Activated naive CD4-positive, alpha-beta T cell treated with anti-CD3 and anti-CD28 coated beads, Interleukin-2, amount 10 ng/mL, durations not matched to agents 7 days and 5 days (primary cell): ENCODE results near the gene ALG2.
A peak's percentile ranks its signal among the peaks of the same experiment; 100 is the strongest.
"Not testable (repeated sequence)": the region's sequence is repeated elsewhere in the genome, so short reads cannot be mapped to it uniquely, and the experiment has no call there.

Experiments
- CTCF ChIA-PET: fragments of 350-600 bp; sonication (Branson Sonifier 250); formaldehyde crosslinking; loops from one replicate; lab custom pipeline; 2021; ENCODE audit warnings: antibody characterized with exemption; lab: Charles Lee
- DNase-seq: peaks from one replicate; pipeline ENCODE4 v3.0.0-alpha.2; 2020
- H3K27ac Mint-ChIP-seq: one replicate; pipeline ENCODE4 v1.8.0; 2021; ENCODE audit warnings: mild to moderate bottlenecking, moderate library complexity, mixed read lengths
- H3K27me3 Mint-ChIP-seq: one replicate; pipeline ENCODE4 v1.8.0; 2021; ENCODE audit warnings: mild to moderate bottlenecking, mixed read lengths
- H3K36me3 Mint-ChIP-seq: one replicate; pipeline ENCODE4 v1.8.0; 2021; ENCODE audit warnings: mixed read lengths
- H3K4me1 Mint-ChIP-seq: one replicate; pipeline ENCODE4 v1.8.0; 2021; ENCODE audit warnings: mixed read lengths
- H3K4me3 Mint-ChIP-seq: one replicate; pipeline ENCODE4 v1.8.0; 2021; ENCODE audit warnings: mild to moderate bottlenecking, moderate library complexity, mixed read lengths
- H3K9me3 Mint-ChIP-seq: one replicate; pipeline ENCODE4 v1.8.0; 2021; ENCODE audit warnings: mixed read lengths

Gene ALG2

GRCh38 chr9:99253134-99253533 is 31.4 kb upstream of the ALG2 start:
- no peaks in the 10 kb centered on the region for H3K36me3 Mint-ChIP-seq
- peaks cover 30% of the 10 kb centered on the region for H3K4me1 Mint-ChIP-seq
- H3K27me3 Mint-ChIP-seq = peaks cover 4% of the 10 kb centered on the region
- H3K9me3 Mint-ChIP-seq = no peaks in the 10 kb centered on the region
- CTCF ChIA-PET = interaction anchor here (1.7 kb wide), 1 partner anchor 68 kb away, joined by 7 read pairs; no protein-coding TSS in a partner anchor
- no peak overlapping the region for H3K4me3 Mint-ChIP-seq
- DNase-seq = no peak
- peak overlapping the region; percentile 81 for H3K27ac Mint-ChIP-seq

DNA sequence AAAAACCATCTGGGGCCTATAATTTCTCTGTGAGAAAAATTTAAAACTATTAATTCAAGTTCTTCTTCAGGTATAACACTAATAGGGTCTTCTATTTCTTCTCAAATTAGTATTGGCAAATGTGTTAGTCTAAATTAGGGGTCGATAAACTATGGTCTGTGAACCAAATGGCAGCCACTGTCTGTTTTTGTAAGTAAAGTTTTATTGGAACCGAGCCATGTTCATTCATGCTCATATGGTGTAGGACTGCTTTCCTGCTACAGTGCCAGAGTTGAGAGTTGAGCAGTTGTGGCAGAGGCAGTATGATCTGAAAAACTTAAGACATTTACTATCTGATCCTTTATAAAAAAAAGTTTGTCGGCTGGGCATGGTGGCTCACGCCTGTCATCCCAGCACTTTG is 29.4 kb upstream of the ALG2 start:
- Mint-ChIP-seq H3K4me1 (peaks cover 30% of the 10 kb centered on the region), H3K27me3 (no peaks in the 10 kb centered on the region), H3K9me3 (no peaks in the 10 kb centered on the region), H3K27ac (no peak overlapping the region), H3K4me3 (no peak overlapping the region), H3K36me3 (no peaks in the 10 kb centered on the region)
- DNase-seq = no peak
- CTCF ChIA-PET = no interaction called here

DNA sequence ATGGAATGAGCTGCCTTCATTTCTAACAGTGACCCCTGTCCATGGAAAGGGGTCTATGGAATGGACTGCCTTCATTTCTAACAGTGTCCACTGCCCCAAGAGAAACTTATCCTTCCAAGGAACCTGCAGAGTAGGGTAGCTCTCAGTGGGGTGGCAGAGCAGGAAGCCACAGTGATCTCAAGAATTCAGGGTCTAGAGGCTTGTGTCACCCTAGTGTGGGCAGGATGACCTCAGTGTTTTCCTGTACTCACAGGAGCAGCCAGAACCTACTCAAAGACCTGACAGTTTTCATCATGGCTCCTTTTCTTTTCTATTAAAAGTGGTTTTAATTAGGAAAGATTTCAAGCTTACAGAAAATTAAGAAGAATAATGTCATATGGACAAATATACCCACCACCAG is 27.9 kb upstream of the ALG2 start:
- Mint-ChIP-seq H3K27me3 (peaks cover 2% of the 10 kb centered on the region), H3K36me3 (no peaks in the 10 kb centered on the region), H3K4me1 (peaks cover 27% of the 10 kb centered on the region), H3K4me3 (no peak overlapping the region), H3K27ac (no peak overlapping the region), H3K9me3 (no peaks in the 10 kb centered on the region)
- DNase-seq = no peak
- CTCF ChIA-PET = no interaction called here

DNA sequence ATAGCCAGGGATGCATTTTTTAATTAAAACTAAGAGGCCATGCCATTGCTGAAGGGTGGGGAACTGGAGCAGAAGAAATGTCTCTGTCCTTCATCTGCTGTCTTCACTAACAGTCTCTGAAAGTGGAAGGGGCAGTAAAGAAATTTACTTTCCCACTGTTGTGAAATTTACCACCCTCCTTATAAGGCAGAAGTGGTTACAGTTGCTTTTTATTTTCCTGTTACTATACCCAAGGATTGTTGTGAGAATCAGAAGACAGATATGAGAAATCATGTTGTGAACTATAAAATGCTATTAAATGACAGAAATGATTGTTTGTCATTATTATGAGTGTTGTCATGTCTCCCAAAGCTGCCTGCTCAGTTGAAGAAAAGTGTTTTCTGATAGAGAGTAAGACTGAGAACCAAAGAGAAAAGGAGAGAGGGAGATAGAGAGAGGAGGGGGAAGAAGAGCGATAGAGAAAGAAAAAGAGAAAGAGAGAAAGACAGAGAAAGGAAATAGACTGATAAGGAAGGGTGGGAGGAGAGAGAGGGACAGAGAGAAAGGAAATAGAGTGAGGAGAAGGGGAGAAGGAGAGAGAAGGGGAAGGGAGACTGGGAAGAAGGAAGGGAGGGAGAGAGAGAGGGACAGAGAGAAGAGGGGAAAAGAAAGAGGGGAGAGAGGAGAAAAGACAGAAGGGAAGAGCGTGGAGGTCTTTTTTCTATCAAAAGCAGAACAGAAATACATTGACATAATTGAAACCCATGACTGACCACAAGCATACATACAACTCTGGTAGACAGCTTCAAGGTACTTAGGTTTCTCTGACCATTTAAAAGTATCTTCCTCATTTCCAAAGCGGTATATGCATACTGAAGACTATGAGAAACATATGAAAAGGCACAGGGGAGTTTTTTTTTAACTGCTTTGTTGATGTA is 22.9 kb upstream of the ALG2 start:
- no peaks in the 10 kb centered on the region for H3K9me3 Mint-ChIP-seq
- H3K36me3 Mint-ChIP-seq = peaks cover 4% of the 10 kb centered on the region
- CTCF ChIA-PET = interaction anchor here (0.8 to 1.2 kb wide), 3 partner anchors 13 to 59 kb away, joined by 3 to 6 read pairs (median 4); no protein-coding TSS in a partner anchor
- DNase-seq = no peak
- no peak overlapping the region for H3K4me3 Mint-ChIP-seq
- H3K27me3 Mint-ChIP-seq = peaks cover 4% of the 10 kb centered on the region
- H3K4me1 Mint-ChIP-seq = peaks cover 2% of the 10 kb centered on the region
- H3K27ac Mint-ChIP-seq = no peak overlapping the region

DNA sequence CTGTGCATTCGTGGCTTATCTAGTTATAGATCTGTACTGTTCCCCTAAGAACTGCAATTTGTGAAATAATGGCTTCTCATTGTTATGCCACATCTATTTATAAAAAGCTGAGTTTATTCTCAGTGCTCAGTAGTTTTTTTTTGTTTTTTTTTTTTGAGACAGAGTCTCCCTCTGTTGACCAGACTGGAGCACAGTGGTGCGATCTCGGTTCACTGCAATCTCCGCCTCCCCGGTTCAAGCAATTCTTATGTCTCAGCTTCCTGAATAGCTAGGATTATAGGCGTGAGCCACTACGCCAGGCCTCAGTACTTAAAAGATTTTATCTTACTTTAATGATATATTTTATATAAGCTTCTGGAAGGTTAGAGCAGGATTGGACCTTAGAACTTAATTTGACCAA is 19.4 kb upstream of the ALG2 start:
- no peak for DNase-seq
- H3K4me3 Mint-ChIP-seq = no peak overlapping the region
- peaks cover 3% of the 10 kb centered on the region for H3K4me1 Mint-ChIP-seq
- no peaks in the 10 kb centered on the region for H3K9me3 Mint-ChIP-seq
- H3K27me3 Mint-ChIP-seq = peaks cover 4% of the 10 kb centered on the region
- peaks cover 9% of the 10 kb centered on the region for H3K36me3 Mint-ChIP-seq
- CTCF ChIA-PET = interaction anchor here (0.8 to 1.1 kb wide), 3 partner anchors 8 to 78 kb away, joined by 3 to 9 read pairs (median 3); no protein-coding TSS in a partner anchor
- no peak overlapping the region for H3K27ac Mint-ChIP-seq

DNA sequence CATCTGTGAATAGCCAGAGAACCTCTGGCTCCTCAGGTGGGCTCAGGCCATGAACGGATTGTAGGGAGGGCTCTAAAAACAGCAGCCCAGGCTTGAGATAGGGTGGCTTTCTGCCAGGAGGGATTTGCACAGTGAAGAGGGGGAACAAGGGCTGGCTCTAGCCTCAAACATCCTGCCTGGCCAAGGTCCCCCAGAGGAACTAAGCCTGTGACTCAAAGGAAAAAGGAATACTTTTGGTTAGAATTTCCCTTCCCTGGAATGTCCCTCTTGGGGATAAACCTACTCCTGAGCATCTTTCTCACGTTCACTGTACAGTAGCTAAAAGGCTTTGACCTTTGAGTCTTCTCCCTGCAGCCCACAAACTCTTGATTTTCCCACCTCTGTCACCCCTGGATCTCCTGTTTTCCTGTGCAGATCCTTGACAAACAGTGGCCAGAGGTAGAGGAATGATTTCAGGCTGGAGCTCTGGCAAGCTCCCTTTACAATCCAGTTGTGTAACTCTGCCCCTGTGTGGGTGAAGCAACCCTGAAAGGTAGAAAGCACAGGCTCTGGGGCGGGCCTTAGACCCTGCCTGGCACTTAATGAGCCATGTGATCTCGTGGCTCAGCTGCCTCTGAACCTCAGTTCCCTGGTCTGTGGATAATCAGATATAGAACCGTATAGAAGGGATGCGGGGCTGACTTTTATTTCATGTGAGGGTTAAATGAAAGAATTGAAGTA is 17.8 kb upstream of the ALG2 start:
- Mint-ChIP-seq H3K9me3 (no peaks in the 10 kb centered on the region), H3K4me1 (peaks cover 5% of the 10 kb centered on the region), H3K36me3 (peaks cover 9% of the 10 kb centered on the region), H3K4me3 (no peak overlapping the region), H3K27me3 (peaks cover under 1% of the 10 kb centered on the region), H3K27ac (no peak overlapping the region)
- no peak for DNase-seq
- CTCF ChIA-PET = no interaction called here

GRCh38 chr9:99238331-99238730 is 16.6 kb upstream of the ALG2 start:
- no peak overlapping the region for H3K4me3 Mint-ChIP-seq
- no peak for DNase-seq
- H3K27me3 Mint-ChIP-seq = no peaks in the 10 kb centered on the region
- CTCF ChIA-PET = no interaction called here
- no peaks in the 10 kb centered on the region for H3K9me3 Mint-ChIP-seq
- no peak overlapping the region for H3K27ac Mint-ChIP-seq
- H3K4me1 Mint-ChIP-seq = peaks cover 5% of the 10 kb centered on the region
- peaks cover 10% of the 10 kb centered on the region for H3K36me3 Mint-ChIP-seq

- H3K36me3 Mint-ChIP-seq = peaks cover 13% of the 10 kb centered on the region
- CTCF ChIA-PET, H3K4me1 Mint-ChIP-seq: not testable (repeated sequence)
Measured at GRCh38 chr9:99237849-99238248, 16.1 kb upstream of the ALG2 start.

GRCh38 chr9:99237356-99237755 is 15.6 kb upstream of the ALG2 start:
- Mint-ChIP-seq H3K27me3 (no peaks in the 10 kb centered on the region), H3K27ac (no peak overlapping the region), H3K9me3 (no peaks in the 10 kb centered on the region), H3K4me1 (peaks cover 5% of the 10 kb centered on the region), H3K4me3 (no peak overlapping the region), H3K36me3 (peaks cover 13% of the 10 kb centered on the region)
- no peak for DNase-seq
- CTCF ChIA-PET = no interaction called here

More at GRCh38 chr9:99237849-99238248, 16.1 kb upstream of the ALG2 start:
- not testable (repeated sequence) for H3K4me3 Mint-ChIP-seq, H3K9me3 Mint-ChIP-seq, DNase-seq, H3K27me3 Mint-ChIP-seq
- peak overlapping the region; percentile 4 for H3K27ac Mint-ChIP-seq

DNA sequence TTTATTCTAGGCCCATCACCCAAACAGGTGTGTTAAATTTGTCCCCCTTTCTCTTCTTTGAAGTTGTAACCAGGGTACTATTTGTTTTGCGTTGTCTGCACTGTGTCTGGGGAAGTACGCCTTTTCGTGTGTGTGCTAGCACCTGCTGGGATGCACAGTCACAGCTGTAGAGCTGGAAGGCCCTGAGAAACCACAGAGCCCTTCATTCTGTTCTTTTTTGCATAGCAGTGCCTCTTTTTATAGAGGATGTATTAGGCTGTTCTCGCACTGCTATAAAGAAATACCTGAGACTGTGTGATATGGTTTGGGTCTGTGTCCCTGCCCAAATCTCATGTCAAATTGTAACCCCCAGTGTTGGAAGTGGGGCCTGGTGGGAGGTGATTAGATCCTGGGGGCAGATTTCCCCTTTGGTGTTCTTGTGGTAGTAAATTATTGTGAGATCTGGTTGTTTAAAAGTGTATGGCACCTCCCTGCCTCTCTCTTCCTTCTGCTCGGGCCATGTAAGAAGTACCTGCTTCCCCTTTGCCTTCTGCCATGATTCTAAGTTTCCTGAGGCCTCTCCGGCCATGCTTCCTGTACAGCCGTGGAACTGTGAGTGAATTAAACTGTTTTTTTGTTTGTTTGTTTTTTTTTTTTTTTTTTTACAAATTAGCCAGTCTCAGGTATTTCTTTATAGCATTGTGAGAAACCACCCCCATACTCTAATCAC is 14.3 kb upstream of the ALG2 start:
- Mint-ChIP-seq H3K27me3 (no peaks in the 10 kb centered on the region), H3K27ac (no peak overlapping the region), H3K4me1 (peaks cover 5% of the 10 kb centered on the region), H3K9me3 (no peaks in the 10 kb centered on the region), H3K4me3 (no peak overlapping the region), H3K36me3 (peaks cover 16% of the 10 kb centered on the region)
- DNase-seq = no peak
- CTCF ChIA-PET = no interaction called here

DNA sequence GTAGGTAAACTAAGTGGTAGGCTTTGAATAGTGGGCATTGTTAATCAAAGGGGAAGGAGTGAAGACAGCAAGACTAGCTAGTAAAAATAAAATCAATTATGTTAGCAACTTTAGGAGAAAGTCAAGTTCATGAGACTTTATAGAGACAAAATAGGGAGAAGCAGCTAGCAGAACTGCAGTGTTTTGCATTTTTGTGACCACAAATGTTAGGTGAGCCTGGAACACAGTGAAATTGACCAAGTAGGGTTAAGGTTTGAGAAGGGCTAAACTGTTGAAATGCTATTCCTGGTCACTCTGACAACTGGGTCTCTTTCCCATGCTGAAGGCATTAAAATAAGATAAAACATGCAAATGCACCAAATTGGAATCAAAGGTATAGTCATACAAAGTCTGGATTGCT is 13.3 kb upstream of the ALG2 start:
- no peaks in the 10 kb centered on the region for H3K9me3 Mint-ChIP-seq
- H3K27ac Mint-ChIP-seq = no peak overlapping the region
- peaks cover 5% of the 10 kb centered on the region for H3K4me1 Mint-ChIP-seq
- no peaks in the 10 kb centered on the region for H3K27me3 Mint-ChIP-seq
- H3K36me3 Mint-ChIP-seq = peaks cover 22% of the 10 kb centered on the region
- no peak overlapping the region for H3K4me3 Mint-ChIP-seq
- CTCF ChIA-PET = no interaction called here
- DNase-seq = no peak

GRCh38 chr9:99234618-99235017 is 12.9 kb upstream of the ALG2 start:
- H3K9me3 Mint-ChIP-seq = no peaks in the 10 kb centered on the region
- H3K36me3 Mint-ChIP-seq = peaks cover 22% of the 10 kb centered on the region
- H3K4me1 Mint-ChIP-seq = peaks cover 5% of the 10 kb centered on the region
- H3K27me3 Mint-ChIP-seq = no peaks in the 10 kb centered on the region
- no peak for DNase-seq
- H3K27ac Mint-ChIP-seq = no peak overlapping the region
- no peak overlapping the region for H3K4me3 Mint-ChIP-seq
- CTCF ChIA-PET = interaction anchor here (0.7 to 2.1 kb wide), 2 partner anchors 12 to 19 kb away, joined by 3 to 11 read pairs; partner anchors contain the start of genes ALG2 and SEC61B

GRCh38 chr9:99231711-99232110 is 10.0 kb upstream of the ALG2 start:
- Mint-ChIP-seq H3K4me1 (peaks cover 8% of the 10 kb centered on the region), H3K27ac (no peak overlapping the region)

DNA sequence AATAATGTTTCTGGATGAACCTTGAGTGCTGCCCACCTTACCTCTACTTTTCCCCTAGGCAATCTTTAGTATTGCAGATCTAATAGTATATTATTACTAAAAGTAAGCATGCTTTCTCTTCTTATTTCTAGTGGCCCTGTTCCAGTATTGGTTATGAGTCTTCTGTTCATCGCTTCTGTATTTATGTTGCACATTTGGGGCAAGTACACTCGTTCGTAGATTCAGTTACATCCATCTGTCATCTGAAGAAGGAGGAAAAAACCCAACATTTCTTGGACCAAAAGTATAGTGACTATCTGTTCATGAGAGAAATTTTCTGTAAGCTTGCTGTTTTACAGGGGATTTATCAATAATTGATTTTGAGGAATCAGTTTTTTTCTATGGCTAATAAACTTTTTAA is 8.5 kb upstream of the ALG2 start:
- Mint-ChIP-seq H3K36me3 (peaks cover 37% of the 10 kb centered on the region), H3K4me1 (peaks cover 6% of the 10 kb centered on the region), H3K27me3 (no peaks in the 10 kb centered on the region), H3K27ac (no peak overlapping the region), H3K4me3 (no peak overlapping the region), H3K9me3 (no peaks in the 10 kb centered on the region)
- no peak for DNase-seq
- CTCF ChIA-PET = interaction anchor here (1.5 kb wide), 1 partner anchor 1066 kb away, joined by 3 read pairs; no protein-coding TSS in a partner anchor

More at GRCh38 chr9:99231711-99232110, 10.0 kb upstream of the ALG2 start:
- Mint-ChIP-seq H3K9me3 (no peaks in the 10 kb centered on the region), H3K36me3 (peaks cover 31% of the 10 kb centered on the region), H3K27me3 (no peaks in the 10 kb centered on the region), H3K4me3 (no peak overlapping the region)
- DNase-seq = peak; percentile 52
- CTCF ChIA-PET = interaction anchor here (0.6 to 2.7 kb wide), 21 partner anchors 9 to 1064 kb away, joined by 3 to 12 read pairs (median 4); partner anchors contain the start of genes ALG2, NR4A3 and SEC61B
